ENCODE results near the gene IL15RA.
"Not testable (repeated sequence)": the region's sequence is repeated elsewhere in the genome, so short reads cannot be mapped to it uniquely, and the experiment has no call there.

IL15RA gene

DNA sequence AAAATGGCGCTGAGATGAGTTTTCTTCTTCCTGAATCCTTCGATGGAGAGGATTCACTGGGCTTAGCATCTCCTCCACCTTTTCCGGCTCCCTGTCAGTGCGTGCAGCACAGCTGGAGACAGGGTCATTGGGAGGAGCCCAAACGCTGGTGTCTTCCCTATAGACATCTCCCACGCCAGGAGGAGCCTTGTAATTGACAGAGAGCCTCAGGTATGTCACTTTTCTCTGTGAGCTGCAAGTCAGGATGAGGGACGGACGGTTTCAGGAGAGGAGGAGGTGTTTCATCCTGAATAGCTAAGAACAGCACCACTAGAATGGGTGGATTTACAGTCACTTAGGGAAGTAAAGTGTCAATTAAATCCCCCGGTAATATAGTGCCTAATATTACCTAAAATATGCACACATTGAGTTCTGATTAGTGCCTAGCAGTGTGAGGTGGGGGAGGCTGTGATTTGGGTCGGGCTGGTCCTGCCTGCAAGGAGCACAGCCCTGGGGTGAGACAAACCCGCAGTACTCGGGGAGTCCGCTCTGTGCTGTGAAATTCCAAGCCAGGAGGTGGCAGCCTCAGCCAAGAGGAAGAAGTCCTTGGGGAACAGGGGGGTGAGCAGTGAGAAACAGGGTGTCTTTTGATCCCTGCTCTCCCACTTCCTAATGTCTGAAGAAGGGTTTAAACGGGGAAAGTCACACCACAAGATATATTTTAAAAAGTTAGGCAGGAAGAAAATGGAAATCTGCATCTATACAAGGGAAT lies 28.2 kb downstream of the IL15RA start:
- DNase-seq = peak; percentile 8

DNA sequence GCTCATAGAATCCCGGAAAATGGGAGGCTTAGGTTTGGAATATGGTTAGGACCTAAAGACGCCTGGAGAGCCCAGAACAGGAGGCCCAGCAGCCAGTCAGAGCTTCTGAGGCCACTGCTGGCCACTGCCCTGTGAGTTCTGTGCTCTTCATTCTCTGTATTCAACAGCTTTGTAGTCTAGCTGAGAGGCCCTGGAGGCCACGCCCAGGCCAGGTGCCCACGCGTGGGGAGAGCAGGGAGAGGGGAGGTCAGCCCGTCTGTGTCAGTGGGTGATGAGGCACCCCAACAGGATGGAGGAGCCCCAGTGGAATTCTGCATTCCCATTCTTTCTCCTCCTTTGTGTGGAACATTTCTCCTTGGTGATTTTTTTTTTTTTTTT lies 29.1 kb downstream of the IL15RA start:
- no peak for DNase-seq

DNA sequence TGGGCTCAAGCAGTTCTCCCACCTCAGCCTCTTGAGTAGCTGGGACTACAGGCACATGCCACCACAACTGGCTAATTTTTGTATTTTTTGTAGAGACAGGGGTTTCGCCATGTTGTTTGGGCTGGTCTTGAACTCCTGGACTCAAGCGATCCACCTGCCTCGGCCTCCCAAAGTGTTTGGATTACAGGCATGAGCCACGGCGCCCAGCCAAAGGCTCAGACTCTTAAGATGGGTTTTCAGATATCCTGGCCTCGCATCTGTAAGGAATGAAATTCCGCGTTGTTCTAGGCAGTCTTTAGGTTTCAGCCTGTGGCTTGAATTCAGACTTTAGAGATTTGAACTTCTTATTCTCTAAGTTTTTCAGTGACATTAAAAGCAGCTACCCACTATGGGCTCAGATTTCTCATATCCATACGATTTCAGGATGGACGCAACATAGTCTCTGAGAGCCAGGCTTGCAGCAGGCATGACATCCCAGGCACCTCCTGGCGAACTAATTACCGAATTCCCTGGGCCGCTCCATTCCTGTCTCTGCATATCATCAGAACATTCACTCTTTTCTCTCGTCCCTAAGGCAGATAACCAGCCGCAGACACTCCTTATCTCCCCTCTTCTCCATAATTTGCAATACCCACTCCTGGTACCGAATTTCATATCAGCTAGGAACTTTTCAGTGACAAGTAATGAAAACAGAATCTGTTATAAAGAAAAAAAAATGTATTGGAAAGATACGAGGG lies 29.7 kb downstream of the IL15RA start:
- no peak for DNase-seq

DNA sequence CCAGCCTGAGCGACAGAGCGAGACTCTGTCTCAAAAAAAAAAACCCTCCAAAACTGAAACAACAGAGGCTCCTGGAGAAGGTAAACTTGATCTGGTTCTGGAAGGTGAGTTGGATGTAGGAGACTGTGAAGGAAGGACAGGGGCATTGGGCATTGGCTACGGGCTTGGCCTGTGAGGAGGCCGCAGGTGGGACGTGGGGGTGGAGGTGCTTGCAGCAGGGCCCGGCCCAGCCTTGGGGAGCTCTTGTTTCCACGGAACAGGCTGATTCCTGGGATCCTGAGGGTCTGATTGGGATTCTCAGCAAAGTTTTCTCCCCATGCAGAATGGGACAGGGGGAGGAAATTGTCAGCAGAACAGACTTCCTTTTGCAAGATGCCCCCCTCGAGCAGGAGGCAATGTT lies 30.6 kb downstream of the IL15RA start:
- DNase-seq = no peak

DNA sequence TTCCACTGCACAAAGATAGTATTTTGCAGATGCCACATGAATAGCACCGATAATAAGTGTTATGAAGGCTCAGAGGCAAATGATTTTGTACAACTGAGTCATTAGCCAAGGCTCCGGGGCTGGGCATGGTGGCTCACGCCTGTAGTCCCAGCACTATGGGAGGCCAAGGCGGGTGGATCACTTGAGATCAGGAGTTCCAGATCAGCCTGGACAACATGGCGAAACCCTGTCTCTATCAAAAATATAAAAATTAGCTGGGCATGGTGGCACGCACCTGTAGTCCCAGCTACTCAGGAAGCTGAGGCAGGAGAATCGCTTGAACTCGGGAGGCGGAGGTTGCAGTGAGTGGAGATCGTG lies 30.9 kb downstream of the IL15RA start:
- not testable (repeated sequence) for DNase-seq

DNA sequence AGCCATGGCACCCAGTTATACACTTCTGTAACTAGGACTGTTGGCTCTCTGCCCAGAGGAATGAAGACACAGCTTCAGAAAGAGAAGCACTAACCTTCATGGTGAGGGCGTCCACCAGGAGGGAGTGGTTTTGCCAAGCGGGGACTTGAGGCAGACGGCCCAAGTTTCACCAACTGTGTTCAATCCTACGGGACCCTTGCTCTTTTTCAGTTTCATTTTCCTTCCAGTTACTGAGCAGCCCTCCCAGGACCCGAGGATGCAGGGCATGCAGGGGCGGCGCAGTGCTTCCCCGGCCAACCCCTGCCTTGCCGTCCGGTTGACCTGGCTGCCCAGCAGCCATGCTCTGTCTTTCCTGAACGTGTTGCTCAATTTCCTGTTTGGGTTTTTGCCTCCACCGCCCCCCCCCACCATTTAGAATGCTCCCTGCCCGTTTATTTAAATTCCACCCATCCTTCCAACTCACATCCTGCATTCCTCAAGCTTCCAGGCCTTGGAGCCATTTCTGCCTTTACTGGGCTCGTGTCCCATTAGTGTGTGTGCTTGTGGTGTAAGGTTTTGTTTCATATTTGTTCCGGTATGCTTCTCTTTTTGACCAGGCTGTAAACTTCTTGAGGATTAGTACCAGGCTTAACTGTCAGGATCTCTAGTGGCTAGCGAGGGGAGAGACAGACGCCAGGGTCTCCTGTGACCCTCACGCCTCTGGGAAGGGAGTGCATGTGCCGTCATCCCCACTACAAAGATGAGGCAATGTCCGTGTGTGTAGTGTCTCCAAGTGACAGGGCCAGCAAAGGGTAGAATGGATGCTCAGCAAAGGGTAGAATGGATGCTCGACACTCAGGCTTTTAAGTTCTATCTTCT lies 31.6 kb downstream of the IL15RA start:
- no peak for DNase-seq

DNA sequence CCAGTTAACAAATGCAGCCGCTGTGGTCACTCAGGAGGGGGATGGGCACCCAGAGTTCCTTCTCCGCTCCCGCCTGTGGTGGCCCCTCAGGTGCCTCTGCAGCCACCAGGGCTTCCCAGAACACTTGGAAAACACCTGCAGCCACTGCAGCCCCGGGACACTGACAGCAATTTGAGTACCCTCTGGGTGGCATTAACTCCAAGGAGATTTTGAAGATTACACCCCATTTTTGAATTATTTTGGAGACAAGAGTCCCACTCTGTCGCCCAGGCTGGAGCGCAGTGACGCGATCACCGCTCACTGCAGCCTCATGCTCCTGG lies 32.2 kb downstream of the IL15RA start:
- DNase-seq = no peak

DNA sequence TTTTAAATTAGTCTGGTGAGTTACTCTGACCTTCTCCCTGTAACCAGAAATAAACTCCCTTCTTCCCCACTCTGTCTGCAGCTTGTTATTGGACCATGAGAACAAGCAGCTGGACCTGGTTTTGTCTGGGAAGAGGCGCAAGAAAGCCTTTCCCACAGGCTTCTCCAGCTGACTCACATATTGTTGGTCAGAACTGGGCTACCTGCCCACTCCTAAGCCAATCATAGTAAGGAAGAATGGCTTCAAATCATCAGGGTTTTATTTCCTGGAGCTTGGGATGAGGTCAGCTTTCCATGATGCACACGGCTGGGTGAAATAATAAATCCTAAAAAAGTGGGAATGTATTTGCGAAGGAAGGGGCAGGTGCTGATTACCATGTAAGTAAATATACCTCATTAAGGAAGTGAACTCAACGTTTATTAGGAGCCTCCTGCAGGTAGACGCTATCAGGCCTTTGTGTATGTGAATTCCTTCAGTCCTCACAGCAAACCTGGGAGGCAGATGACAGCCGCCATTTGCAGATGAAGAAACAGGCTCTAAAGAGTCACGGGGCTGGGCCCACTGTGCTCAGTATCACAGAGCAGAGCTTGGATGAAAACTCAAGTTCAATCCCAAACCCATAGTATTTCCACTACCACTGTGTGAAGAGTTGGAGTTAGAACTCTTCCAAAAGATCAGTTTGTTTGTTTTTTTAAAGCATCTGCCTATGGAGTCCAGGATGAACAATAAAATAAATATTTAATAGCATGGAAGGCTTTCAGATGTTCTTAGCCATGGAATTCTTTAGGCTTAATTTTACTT lies 32.8 kb downstream of the IL15RA start:
- DNase-seq = no peak

DNA sequence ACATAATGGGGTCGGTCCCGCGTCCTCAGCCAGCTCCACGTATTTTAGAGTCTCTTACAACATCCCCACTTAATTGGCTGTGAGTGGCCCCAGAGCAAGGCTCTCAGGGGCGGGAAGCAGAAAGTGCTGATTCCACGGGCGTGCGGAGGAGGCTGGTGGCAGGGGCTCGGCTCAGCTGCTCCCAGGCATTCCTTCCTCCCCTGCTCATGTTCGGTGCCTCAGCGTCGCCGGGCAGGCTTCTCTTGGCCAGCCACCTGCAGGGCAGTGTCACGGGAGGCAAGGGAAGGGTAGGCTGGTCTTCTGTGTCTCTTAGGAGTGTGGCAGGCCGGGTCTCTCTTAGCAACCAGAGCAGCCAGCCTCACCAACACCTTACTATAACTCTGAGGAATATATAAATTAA lies 33.8 kb downstream of the IL15RA start:
- DNase-seq = no peak

DNA sequence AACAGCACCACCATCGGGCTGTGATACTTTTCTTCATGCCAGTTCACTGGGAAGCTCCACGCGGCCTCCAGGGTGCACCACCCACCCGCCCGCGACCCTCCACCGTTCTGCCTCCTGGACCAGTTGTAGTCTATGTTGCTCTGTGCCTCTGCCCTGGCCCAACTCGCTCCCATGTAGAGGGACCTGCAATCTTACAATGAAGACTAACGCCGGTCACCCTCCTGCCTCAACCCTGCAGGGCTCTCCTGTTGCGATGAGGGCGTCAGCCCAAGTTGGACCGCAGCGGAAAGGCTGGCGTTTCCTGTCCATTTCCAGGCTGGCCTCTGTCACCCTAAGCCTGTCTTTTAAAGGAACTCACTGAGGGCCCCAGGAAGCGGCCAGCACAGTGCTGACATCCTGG lies 34.9 kb downstream of the IL15RA start:
- DNase-seq = no peak

DNA sequence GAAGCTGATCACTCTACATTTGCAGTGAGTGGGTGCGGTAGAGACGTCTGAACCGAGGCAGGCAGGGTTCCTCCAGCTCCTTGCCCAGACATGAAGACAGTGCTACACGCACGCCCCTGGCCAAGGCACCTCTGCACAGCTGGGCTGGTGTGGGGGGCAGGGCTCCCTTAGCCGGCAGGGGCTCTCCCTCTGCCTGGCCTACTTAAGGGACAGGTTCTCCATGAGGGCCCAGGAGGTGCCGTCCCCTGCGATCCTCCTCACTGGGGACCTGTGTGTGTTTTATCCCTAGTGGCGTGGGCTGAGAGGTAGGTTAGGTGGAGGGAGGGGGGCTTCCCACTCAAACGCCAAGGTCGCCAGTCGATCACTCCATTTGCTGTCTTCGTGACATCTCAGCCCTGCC lies 35.3 kb downstream of the IL15RA start:
- no peak for DNase-seq

DNA sequence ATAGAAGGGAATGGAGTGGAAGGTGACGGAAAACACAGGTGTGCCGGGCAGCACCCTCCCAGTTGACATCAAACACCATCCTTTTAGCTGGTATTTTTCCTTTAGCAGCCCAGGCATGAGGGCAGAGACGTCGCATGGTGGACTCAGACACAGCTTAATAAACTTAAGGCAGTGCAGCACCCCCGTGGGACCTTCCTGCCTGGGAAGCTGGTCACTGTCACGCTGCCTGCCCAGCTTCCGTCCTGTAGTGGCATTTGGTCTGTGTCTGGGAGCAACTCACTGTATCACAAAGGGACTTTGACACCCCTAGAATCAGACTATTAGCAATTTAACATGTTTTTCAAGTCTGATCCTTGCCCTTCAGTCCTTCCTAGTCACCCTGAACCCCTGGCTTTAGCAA lies 35.8 kb downstream of the IL15RA start:
- no peak for DNase-seq

DNA sequence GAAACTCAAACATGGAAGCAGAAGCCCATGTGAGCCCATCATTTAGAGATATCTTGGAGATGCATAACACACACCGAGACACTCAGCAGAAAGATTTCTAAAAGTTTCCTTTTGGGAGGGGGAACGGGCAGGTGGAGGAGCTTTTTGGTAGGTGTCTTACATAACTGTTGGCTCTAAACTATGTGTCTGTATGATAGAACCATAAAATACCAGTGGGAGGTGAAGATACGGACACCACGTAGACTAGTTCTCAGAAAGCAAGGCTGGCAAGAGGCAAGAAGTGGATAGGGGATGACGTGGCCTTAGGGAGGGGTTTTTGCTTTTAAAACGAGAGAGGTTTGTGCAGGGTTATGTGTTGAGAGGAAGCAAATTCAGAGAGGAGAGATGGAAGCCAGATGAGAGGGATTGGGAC lies 36.5 kb downstream of the IL15RA start:
- DNase-seq = no peak

DNA sequence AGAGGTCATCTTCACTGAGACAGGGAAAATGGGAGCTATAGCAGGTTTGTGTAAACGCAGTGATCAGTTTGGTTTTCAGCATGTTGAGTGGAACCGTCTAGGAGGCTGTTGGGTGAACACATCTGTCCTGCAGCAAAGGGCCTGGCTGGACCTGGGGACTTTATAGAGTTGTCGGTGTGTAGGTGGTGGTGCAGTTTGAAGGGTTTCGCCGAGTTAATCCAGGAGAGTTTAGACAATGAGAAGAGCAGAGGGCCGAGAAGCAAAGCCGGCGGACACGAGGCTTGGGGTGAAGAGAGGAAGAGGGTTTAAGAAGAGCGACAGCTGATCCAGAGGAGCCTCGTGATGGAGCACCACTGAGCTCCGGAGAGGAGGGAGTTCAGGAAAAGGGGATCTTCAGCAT lies 39.1 kb downstream of the IL15RA start:
- DNase-seq = no peak

DNA sequence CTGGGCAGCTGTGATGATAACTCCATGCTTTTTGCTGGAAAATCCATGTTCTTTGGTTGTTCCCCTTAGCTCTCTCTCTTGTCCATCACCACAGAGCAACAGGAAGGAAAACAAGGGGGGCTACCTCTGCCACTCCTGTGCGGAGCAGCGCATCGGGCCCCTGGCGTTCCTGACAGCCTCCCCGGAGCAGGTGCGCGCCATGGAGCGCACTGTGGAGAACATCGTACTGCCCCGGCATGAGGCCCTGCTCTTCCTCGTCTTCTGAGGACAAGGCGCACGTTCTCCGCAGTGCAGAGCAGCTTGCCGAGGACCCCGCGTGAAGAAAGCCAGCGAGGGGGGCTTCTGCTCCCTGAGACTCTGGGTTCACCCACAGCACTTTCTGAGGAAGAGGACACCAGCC lies 40.3 kb downstream of the IL15RA start:
- no peak for DNase-seq

DNA sequence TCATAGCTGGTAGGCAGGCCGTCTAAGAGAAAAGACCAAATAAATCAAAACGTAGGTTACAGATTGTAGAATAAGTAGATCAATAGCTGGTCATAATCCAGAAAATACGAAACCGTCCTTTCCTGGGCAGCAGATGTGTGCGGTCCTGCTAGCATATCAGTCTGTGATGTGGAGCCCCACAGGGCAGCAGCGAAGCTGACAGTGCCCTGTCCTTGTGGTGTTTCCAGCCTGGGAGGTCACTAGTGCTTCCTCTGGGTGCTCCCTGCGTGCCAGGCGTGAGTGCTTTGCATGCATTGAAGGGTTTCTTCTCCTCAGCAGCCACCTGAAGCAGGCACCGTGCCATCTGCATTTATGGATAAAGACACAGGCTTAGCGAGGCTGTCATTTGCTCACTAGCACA lies 41.7 kb downstream of the IL15RA start:
- no peak for DNase-seq

DNA sequence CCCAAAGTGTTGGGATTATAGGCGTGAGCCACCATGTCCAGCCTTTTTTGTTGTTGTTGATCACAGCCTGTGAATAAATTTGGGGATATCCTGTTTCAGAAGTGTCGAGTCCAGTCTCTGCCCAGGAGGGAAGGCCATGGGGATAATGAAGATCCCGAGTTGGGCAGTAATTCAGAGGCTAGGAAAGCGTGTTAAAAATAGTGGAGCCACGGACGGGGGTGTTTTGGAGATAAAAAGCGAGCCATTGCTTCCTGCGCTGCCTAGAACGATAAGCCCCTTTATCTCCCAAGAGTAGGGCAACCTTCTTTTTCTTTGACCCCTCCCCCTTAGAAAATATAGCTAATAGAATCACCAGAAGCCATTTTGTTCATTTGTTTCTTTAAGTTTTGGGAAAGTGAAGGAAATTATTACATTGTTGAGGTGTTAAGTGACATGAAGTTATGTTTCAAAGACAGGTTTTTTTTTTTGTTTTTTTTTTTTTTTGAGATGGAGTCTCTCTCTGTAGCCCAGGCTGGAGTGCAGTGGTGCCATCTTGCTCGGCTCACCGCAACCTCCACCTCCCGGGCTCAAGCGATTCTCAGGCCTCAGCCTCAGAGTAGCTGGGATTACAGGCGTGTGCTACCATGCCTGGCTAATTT lies 43.3 kb downstream of the IL15RA start:
- DNase-seq = no peak

DNA sequence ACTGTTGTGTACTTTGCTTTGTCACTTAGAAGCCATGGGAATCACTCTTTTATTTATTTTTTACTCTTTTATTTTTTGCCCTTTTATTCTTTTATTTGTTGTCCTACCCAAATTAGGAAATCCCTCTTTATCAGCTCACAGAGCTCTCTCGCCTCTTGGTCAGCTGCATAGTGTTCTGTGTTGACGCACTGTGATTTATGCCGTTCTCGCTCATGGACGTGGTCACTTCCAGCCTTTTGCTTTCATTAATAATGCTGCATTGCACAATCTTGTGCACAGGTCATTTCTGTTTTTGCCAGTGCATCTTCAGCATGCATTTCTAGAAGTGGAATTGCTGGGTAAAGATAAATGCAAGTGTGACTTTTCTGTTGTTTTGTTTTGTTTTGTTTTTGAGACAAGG lies 45.0 kb downstream of the IL15RA start:
- no peak for DNase-seq

DNA sequence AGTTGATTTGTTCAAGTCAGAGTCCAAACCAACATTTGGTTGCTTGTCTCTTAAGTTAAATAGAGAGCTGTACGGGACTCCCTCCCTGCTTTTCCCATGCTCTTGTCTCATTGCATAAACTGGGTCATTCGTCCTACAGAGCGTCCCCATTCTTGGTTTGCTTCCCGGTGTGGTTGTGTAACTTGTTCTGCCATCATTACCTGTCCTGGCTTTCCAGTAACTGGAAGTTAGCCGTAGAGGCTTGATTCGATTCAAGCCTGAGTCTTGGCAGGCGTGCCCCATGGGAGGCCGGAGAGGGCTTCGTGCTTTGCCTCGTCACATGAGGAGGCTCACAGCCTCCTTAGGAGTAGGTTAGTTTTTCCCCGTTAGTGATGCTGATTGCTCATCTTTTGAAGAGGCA lies 47.1 kb downstream of the IL15RA start:
- no peak for DNase-seq

DNA sequence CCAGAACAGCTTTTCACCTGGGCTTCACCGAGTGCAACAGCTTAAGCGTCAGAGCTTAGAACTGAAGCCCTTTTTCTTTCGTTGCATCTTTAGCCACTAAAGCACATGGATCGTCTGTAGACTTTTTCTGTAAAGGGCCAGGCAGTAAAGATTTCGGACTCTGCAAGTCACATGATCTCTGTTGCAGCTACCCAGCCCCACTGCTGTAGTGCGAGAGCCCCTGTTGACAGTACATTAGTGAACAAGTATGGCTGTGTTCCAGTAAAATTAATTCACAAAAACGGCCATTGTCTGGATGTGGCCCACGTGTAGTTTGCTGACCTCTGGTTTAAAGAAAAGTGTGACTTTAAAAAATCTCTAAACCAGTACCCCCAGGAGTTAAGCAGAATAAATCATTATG lies 47.9 kb downstream of the IL15RA start:
- no peak for DNase-seq

DNA sequence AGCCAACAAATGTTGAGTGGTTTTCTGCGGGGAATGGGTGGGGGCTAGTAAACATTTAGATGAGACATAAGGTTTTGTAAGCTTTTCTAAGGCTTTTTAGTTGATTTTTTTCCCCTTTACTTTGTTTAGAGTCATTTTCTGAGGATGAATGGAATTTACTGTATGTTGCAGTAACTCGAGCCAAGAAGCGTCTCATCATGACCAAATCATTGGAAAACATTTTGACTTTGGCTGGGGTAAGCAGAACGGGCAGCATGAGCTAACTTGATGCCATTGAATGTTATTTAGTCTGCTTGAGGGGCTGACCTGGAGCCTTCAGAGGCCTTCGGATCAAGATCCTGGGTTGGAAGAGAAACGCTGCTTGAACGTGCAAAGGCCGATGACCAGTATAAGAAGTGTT lies 50.0 kb downstream of the IL15RA start:
- DNase-seq = no peak

DNA sequence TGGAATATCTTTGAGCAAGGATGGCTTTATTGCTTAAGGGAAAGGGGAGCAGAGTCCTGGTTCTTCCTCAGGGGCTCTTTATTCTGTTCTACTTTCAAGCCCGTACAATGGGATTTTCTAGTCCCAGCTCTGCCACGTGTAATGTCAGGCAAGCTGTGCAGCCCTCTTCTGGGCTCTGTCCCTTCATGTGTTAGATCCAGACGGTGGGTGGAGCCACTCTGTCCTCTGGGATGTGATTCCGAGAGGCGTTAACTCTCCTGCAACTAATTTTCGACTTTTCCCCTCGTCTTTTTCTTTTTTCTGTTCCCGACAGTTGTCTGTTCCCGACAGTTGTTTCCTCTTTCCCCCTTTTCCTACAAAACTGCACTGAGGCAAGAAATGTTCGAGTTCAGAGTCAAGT lies 52.5 kb downstream of the IL15RA start:
- no peak for DNase-seq

DNA sequence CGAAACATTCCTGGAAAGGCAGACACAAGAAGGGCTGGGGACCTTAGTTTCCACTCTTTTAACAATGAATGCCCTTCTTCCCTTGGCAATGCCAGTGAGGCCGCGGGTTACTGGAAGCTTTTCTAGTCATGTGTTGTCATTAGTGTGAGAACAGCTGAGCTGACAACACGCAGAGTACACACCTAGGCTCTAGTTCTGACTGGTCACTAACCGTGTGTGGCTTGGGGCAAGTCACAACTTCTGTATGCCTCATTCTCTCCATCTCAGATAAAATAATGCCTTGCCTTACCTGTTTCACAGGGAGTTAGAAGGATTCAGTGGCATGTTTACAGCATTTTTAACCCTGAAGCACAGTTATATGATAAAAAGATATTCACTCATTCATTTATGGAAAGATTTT lies 55.6 kb downstream of the IL15RA start:
- no peak for DNase-seq

All from NCI-H345 (cell line).